Trophoblast cell (in vitro differentiated cells and primary cell): ENCODE results near the gene C5AR2.

Experiments
- DNase-seq, 2 donors: peaks; one replicate each; pipeline ENCODE4 v3.0.0-alpha.2; 2016
- H2AFZ ChIP-seq: 2 replicates; pipeline ENCODE4 v1.6.1; 2013; ENCODE audit warnings: low read length, moderate library complexity, mild to moderate bottlenecking; ENCODE audit not compliant: insufficient read depth, poor library complexity
- H2AK5ac ChIP-seq: 2 replicates; pipeline ENCODE4 v1.6.1; 2013; ENCODE audit warnings: mild to moderate bottlenecking, low read length
- H2BK120ac ChIP-seq: 2 replicates; pipeline ENCODE4 v1.6.1; 2013; ENCODE audit warnings: low read length, mild to moderate bottlenecking, moderate library complexity; ENCODE audit not compliant: insufficient read depth, poor library complexity
- H2BK12ac ChIP-seq: 2 replicates; pipeline ENCODE4 v1.6.1; 2013; ENCODE audit warnings: mild to moderate bottlenecking, low read length, moderate library complexity
- H2BK5ac ChIP-seq: 2 replicates; pipeline ENCODE4 v1.6.1; 2013; ENCODE audit warnings: low read length, low read depth, moderate library complexity, mild to moderate bottlenecking; ENCODE audit not compliant: poor library complexity
- H3K14ac ChIP-seq: 2 replicates; pipeline ENCODE4 v1.6.1; 2013; ENCODE audit warnings: mild to moderate bottlenecking, low read length
- H3K18ac ChIP-seq: 2 replicates; pipeline ENCODE4 v1.6.1; 2013; ENCODE audit warnings: mild to moderate bottlenecking, low read length
- H3K23ac ChIP-seq: 2 replicates; pipeline ENCODE4 v1.6.1; 2013; ENCODE audit warnings: low read length
- H3K27ac ChIP-seq: 2 replicates; pipeline ENCODE4 v1.5.1; 2013; ENCODE audit warnings: low read depth, mild to moderate bottlenecking, inconsistent platforms, low read length, moderate library complexity
- H3K27me3 ChIP-seq: 2 replicates; pipeline ENCODE4 v1.6.1; 2013; ENCODE audit warnings: inconsistent platforms, mild to moderate bottlenecking, low read length, moderate library complexity; ENCODE audit not compliant: insufficient read depth
- H3K36me3 ChIP-seq, 2 experiments: 1 replicate in 1 of 2; 2 replicates in 1 of 2; pipeline ENCODE4 v1.6.1; 2013; ENCODE audit warnings: low read length in 2 of 2, mild to moderate bottlenecking in 2 of 2, moderate library complexity in 1 of 2; ENCODE audit not compliant: insufficient read depth in 2 of 2, control insufficient read depth in 1 of 2
- H3K4ac ChIP-seq: 2 replicates; pipeline ENCODE4 v1.6.1; 2013; ENCODE audit warnings: low read depth, mild to moderate bottlenecking, low read length, moderate library complexity
- H3K4me1 ChIP-seq, 2 experiments: 1 replicate in 1 of 2; 2 replicates in 1 of 2; pipeline ENCODE4 v1.6.1; 2013; ENCODE audit warnings: low read length in 2 of 2, mild to moderate bottlenecking in 2 of 2, moderate library complexity in 1 of 2; ENCODE audit not compliant: insufficient read depth in 2 of 2, control insufficient read depth in 1 of 2
- H3K4me2 ChIP-seq: 2 replicates; pipeline ENCODE4 v1.6.1; 2013; ENCODE audit warnings: inconsistent platforms, mild to moderate bottlenecking, low read length, moderate library complexity
- H3K4me3 ChIP-seq: 2 replicates; pipeline ENCODE4 v1.5.1; 2013; ENCODE audit warnings: mild to moderate bottlenecking, low read depth, low read length, inconsistent platforms
- H3K79me1 ChIP-seq: one replicate; pipeline ENCODE4 v1.6.1; 2013; ENCODE audit warnings: low read length
- H3K79me2 ChIP-seq: 2 replicates; pipeline ENCODE4 v1.6.1; 2013; ENCODE audit warnings: low read length, mild to moderate bottlenecking; ENCODE audit not compliant: control insufficient read depth, insufficient read depth, poor library complexity
- H3K9ac ChIP-seq: 2 replicates; pipeline ENCODE4 v1.6.1; 2013; ENCODE audit warnings: mild to moderate bottlenecking, low read length
- H3K9me3 ChIP-seq: 2 replicates; pipeline ENCODE4 v1.6.1; 2013; ENCODE audit warnings: low read depth, mild to moderate bottlenecking, control low read depth, inconsistent platforms, low read length; ENCODE audit not compliant: insufficient read depth
- H4K12ac ChIP-seq: 2 replicates; pipeline ENCODE4 v1.6.1; 2013; ENCODE audit warnings: low read depth, mild to moderate bottlenecking, low read length, moderate library complexity
- H4K8ac ChIP-seq: 2 replicates; pipeline ENCODE4 v1.6.1; 2013; ENCODE audit warnings: low read depth, mild to moderate bottlenecking, low read length, moderate library complexity
- H4K91ac ChIP-seq: one replicate; pipeline ENCODE4 v1.6.1; 2013; ENCODE audit warnings: low read depth, mild to moderate bottlenecking, low read length, moderate library complexity
- WGBS: extraction: QIAGEN DNeasy Blood & Tissue Kit; methylation state at CpG from one replicate; pipeline ENCODE4 v1.1.7; 2013; ENCODE audit warnings: missing lambda C conversion rate; ENCODE audit not compliant: insufficient read length, insufficient coverage; ENCODE audit errors: extremely low coverage; 5-methylcytosine and 5-hydroxymethylcytosine counted together

C5AR2 gene

GRCh38 chr19:47353307-47353712 is 21.3 kb downstream of the C5AR2 start:
- no peak overlapping the region for H3K9ac ChIP-seq
- DNase-seq, result no peak
- no CpG with 5 or more reads among the region's 24 CpGs for WGBS

GRCh38 chr19:47356900-47357299 is 24.9 kb downstream of the C5AR2 start:
- no peak overlapping the region for H3K18ac ChIP-seq
- DNase-seq, result peak; percentile 67 to 80
- H3K79me2 ChIP-seq, result no peaks in the 10 kb centered on the region
- no peak overlapping the region for H3K23ac ChIP-seq
- H2AK5ac ChIP-seq, result no peak overlapping the region
- H3K9ac ChIP-seq, result no peak overlapping the region
- no peak overlapping the region for H3K4ac ChIP-seq
- H3K4me1 ChIP-seq, result no peaks in the 10 kb centered on the region
- no peak overlapping the region for H4K91ac ChIP-seq
- H2AFZ ChIP-seq, result no peak overlapping the region
- H2BK12ac ChIP-seq, result no peak overlapping the region
- H4K12ac ChIP-seq, result no peak overlapping the region
- no peak overlapping the region for H3K4me3 ChIP-seq
- H3K36me3 ChIP-seq, result peaks cover 67 to 85% of the 10 kb centered on the region in 2 experiments
- WGBS, result no CpG with 5 or more reads among the region's 6 CpGs
- no peak overlapping the region for H3K4me2 ChIP-seq
- no peak overlapping the region for H4K8ac ChIP-seq
- no peak overlapping the region for H3K27ac ChIP-seq
- H2BK5ac ChIP-seq, result no peak overlapping the region
- no peaks in the 10 kb centered on the region for H3K27me3 ChIP-seq
- no peak overlapping the region for H2BK120ac ChIP-seq
- no peaks in the 10 kb centered on the region for H3K79me1 ChIP-seq
- peaks cover 4% of the 10 kb centered on the region for H3K9me3 ChIP-seq
- H3K14ac ChIP-seq, result no peak overlapping the region

More at GRCh38 chr19:47353307-47353712, 21.3 kb downstream of the C5AR2 start:
- Histone ChIP-seq H3K9me3 (peaks cover 4% of the 10 kb centered on the region), H3K4me2 (no peak overlapping the region), H3K4me3 (no peak overlapping the region), H3K27me3 (no peaks in the 10 kb centered on the region), H3K79me2 (peaks cover 6% of the 10 kb centered on the region), H3K36me3 (peaks cover 37 to 54% of the 10 kb centered on the region in 2 experiments), H3K4ac (no peak overlapping the region), H3K14ac (no peak overlapping the region), H2BK12ac (no peak overlapping the region), H4K8ac (no peak overlapping the region), H3K79me1 (peaks cover 4% of the 10 kb centered on the region), H3K4me1 (peaks cover 2 to 4% of the 10 kb centered on the region in 2 experiments), H4K12ac (no peak overlapping the region), H4K91ac (no peak overlapping the region), H2AFZ (no peak overlapping the region), H2BK120ac (no peak overlapping the region), H3K18ac (no peak overlapping the region), H3K27ac (no peak overlapping the region), H3K23ac (no peak overlapping the region), H2BK5ac (no peak overlapping the region), H2AK5ac (no peak overlapping the region)

- H3K27me3 ChIP-seq, result no peaks in the 10 kb centered on the region
- no peak overlapping the region for H2BK5ac ChIP-seq
- no peak overlapping the region for H3K9ac ChIP-seq
- H3K14ac ChIP-seq, result no peak overlapping the region
- H3K4me3 ChIP-seq, result no peak overlapping the region
- no peak overlapping the region for H3K27ac ChIP-seq
- no peak overlapping the region for H4K91ac ChIP-seq
- H2AK5ac ChIP-seq, result no peak overlapping the region
- no peak overlapping the region for H4K12ac ChIP-seq
- no peaks in the 10 kb centered on the region for H3K4me1 ChIP-seq
- H3K79me1 ChIP-seq, result no peaks in the 10 kb centered on the region
- peaks cover 4% of the 10 kb centered on the region for H3K9me3 ChIP-seq
- H4K8ac ChIP-seq, result no peak overlapping the region
- H3K4me2 ChIP-seq, result no peak overlapping the region
- H3K79me2 ChIP-seq, result no peaks in the 10 kb centered on the region
- no peak overlapping the region for H2BK12ac ChIP-seq
- no peak overlapping the region for H3K4ac ChIP-seq
- H3K36me3 ChIP-seq, result peaks cover 68 to 85% of the 10 kb centered on the region in 2 experiments
- no peak overlapping the region for H3K23ac ChIP-seq
- no CpG with 5 or more reads among the region's 28 CpGs for WGBS
- H2AFZ ChIP-seq, result no peak overlapping the region
- no peak overlapping the region for H2BK120ac ChIP-seq
- DNase-seq, result no peak
- H3K18ac ChIP-seq, result no peak overlapping the region
Observed at GRCh38 chr19:47357788-47358680, 26.1 kb downstream of the C5AR2 start.

GRCh38 chr19:47358936-47359335 is 27.0 kb downstream of the C5AR2 start:
- Histone ChIP-seq H3K14ac (no peak overlapping the region), H2BK5ac (no peak overlapping the region), H3K27me3 (no peaks in the 10 kb centered on the region), H3K79me1 (no peaks in the 10 kb centered on the region), H3K27ac (no peak overlapping the region), H3K4me2 (no peak overlapping the region), H2AFZ (no peak overlapping the region), H2BK120ac (no peak overlapping the region), H3K79me2 (no peaks in the 10 kb centered on the region), H3K9ac (no peak overlapping the region), H3K23ac (no peak overlapping the region), H3K4me3 (no peak overlapping the region), H3K4me1 (peaks cover 0 to under 1% of the 10 kb centered on the region in 2 experiments), H2BK12ac (no peak overlapping the region), H3K18ac (no peak overlapping the region), H4K91ac (no peak overlapping the region), H2AK5ac (no peak overlapping the region), H4K8ac (no peak overlapping the region), H4K12ac (no peak overlapping the region), H3K4ac (no peak overlapping the region), H3K9me3 (peaks cover 4% of the 10 kb centered on the region), H3K36me3 (peaks cover 68 to 84% of the 10 kb centered on the region in 2 experiments)
- DNase-seq, result no peak
- no CpG with 5 or more reads among the region's 6 CpGs for WGBS
